ENCODE measurements around the gene WRAP73.

WRAP73 gene

GRCh38 chr1:3630161-3630611 is 19.7 kb downstream of the WRAP73 start:
- Histone ChIP-seq H3K9me3 (ENCODE audit: insufficient read depth, low read length) (no peaks in the 10 kb centered on the region), H4K20me1 (ENCODE audit: low read depth, low read length) (no peaks in the 10 kb centered on the region), H3K27me3 (ENCODE audit: low read length) (no peaks in the 10 kb centered on the region), H3K9me2 (replicated peaks; ENCODE audit: insufficient read depth, low read length) (no peaks in the 10 kb centered on the region), H3K79me2 (ENCODE audit: insufficient read depth, low read length) (no peaks in the 10 kb centered on the region), H2AFZ (ENCODE audit: low read depth, low read length, severe bottlenecking) (no peak overlapping the region), H3K4me2 (ENCODE audit: low read depth, low read length, poor library complexity, severe bottlenecking) (no peak overlapping the region), H3K4me3 (ENCODE audit: insufficient read depth, low read length, poor library complexity, severe bottlenecking) (no peak overlapping the region), H3F3A (ENCODE audit: insufficient read depth) (no peaks in the 10 kb centered on the region), H3K9ac (ENCODE audit: low read length) (no peak overlapping the region), H3K27ac (ENCODE audit: low read depth, low read length) (no peak overlapping the region), H3K36me3 (ENCODE audit: low read length) (no peaks in the 10 kb centered on the region)
- TF ChIP-seq EZH2phosphoT487 (conservative IDR thresholded peaks at IDR 0.05; ENCODE audit: low read length) (no peak), CTCF (IDR thresholded peaks at IDR 0.05; ENCODE audit: insufficient read depth, low read length, poor library complexity, severe bottlenecking) (no peak)

- H3K4me2 ChIP-seq (ENCODE audit: low read depth, low read length, poor library complexity, severe bottlenecking) = no peak overlapping the region
Measured at GRCh38 chr1:3629561-3630160, 20.2 kb downstream of the WRAP73 start.

GRCh38 chr1:3628445-3628844 is 21.5 kb downstream of the WRAP73 start:
- Histone ChIP-seq H3K27me3 (ENCODE audit: low read length) (no peaks in the 10 kb centered on the region), H3K9me3 (ENCODE audit: insufficient read depth, low read length) (no peaks in the 10 kb centered on the region), H3K9me2 (replicated peaks; ENCODE audit: insufficient read depth, low read length) (no peaks in the 10 kb centered on the region), H3K36me3 (ENCODE audit: low read length) (no peaks in the 10 kb centered on the region), H3K9ac (ENCODE audit: low read length) (no peak overlapping the region), H3K4me3 (ENCODE audit: insufficient read depth, low read length, poor library complexity, severe bottlenecking) (no peak overlapping the region), H2AFZ (ENCODE audit: low read depth, low read length, severe bottlenecking) (no peak overlapping the region), H4K20me1 (ENCODE audit: low read depth, low read length) (no peaks in the 10 kb centered on the region), H3K4me2 (ENCODE audit: low read depth, low read length, poor library complexity, severe bottlenecking) (no peak overlapping the region), H3K79me2 (ENCODE audit: insufficient read depth, low read length) (no peaks in the 10 kb centered on the region), H3K27ac (ENCODE audit: low read depth, low read length) (no peak overlapping the region), H3F3A (ENCODE audit: insufficient read depth) (no peaks in the 10 kb centered on the region)
- TF ChIP-seq EZH2phosphoT487 (conservative IDR thresholded peaks at IDR 0.05; ENCODE audit: low read length) (no peak), CTCF (IDR thresholded peaks at IDR 0.05; ENCODE audit: insufficient read depth, low read length, poor library complexity, severe bottlenecking) (no peak)

More at GRCh38 chr1:3629561-3630160, 20.2 kb downstream of the WRAP73 start:
- Histone ChIP-seq H3K9me2 (replicated peaks; ENCODE audit: insufficient read depth, low read length) (no peaks in the 10 kb centered on the region), H3K27me3 (ENCODE audit: low read length) (no peaks in the 10 kb centered on the region), H3K9me3 (ENCODE audit: insufficient read depth, low read length) (no peaks in the 10 kb centered on the region), H3K4me3 (ENCODE audit: insufficient read depth, low read length, poor library complexity, severe bottlenecking) (no peak overlapping the region), H3K9ac (ENCODE audit: low read length) (no peak overlapping the region), H3K79me2 (ENCODE audit: insufficient read depth, low read length) (no peaks in the 10 kb centered on the region), H3K27ac (ENCODE audit: low read depth, low read length) (no peak overlapping the region), H2AFZ (ENCODE audit: low read depth, low read length, severe bottlenecking) (no peak overlapping the region), H3K36me3 (ENCODE audit: low read length) (no peaks in the 10 kb centered on the region), H4K20me1 (ENCODE audit: low read depth, low read length) (no peaks in the 10 kb centered on the region), H3F3A (ENCODE audit: insufficient read depth) (no peaks in the 10 kb centered on the region)
- no peak for TF ChIP-seq CTCF (IDR thresholded peaks at IDR 0.05; ENCODE audit: insufficient read depth, low read length, poor library complexity, severe bottlenecking)
- TF ChIP-seq EZH2phosphoT487 (conservative IDR thresholded peaks at IDR 0.05; ENCODE audit: low read length) = no peak
